H1 (cell line): ENCODE results near the gene JAG1.

ENCODE experiments used
- CBX5 ChIP-seq: fragments of 300-800, 300-1000 bp; sonication (generic); IDR thresholded peaks from 2 replicates; pipeline ENCODE4 v1.7.1; 2016; ENCODE audit warnings: antibody characterized with exemption, low read length, low read depth
- EGR1 ChIP-seq: IDR thresholded peaks from 2 replicates; pipeline ENCODE4 v1.6.1; 2011; ENCODE audit warnings: low read depth, low read length, borderline replicate concordance
- EZH2 ChIP-seq: fragments of 200-600 bp; sonication (generic); IDR thresholded peaks from 2 replicates; pipeline ENCODE4 v1.7.1; 2012; ENCODE audit warnings: low read depth, mild to moderate bottlenecking, moderate library complexity, low read length, inconsistent platforms; ENCODE audit not compliant: severe bottlenecking
- JUN ChIP-seq: IDR thresholded peaks from 2 replicates; pipeline ENCODE4 v1.6.1; 2011; ENCODE audit warnings: low read depth, mild to moderate bottlenecking, improper control_type of control experiment, low read length
- JUND ChIP-seq: IDR thresholded peaks from 2 replicates; pipeline ENCODE4 v1.6.1; 2011; ENCODE audit warnings: mild to moderate bottlenecking, improper control_type of control experiment, low read length
- POLR2A ChIP-seq, 2 experiments: IDR thresholded peaks; 1 replicate in 1 of 2; 2 replicates in 1 of 2; pipeline ENCODE4 v1.6.1; 2011; ENCODE audit warnings: low read depth in 2 of 2, low read length in 2 of 2, mild to moderate bottlenecking in 2 of 2; ENCODE audit errors: control extremely low read depth in 1 of 2
- POLR2AphosphoS5 ChIP-seq: IDR thresholded peaks from 2 replicates; pipeline ENCODE4 v1.6.1; 2011; ENCODE audit warnings: low read depth, low read length
- SAP30 ChIP-seq: fragments of 300-600 bp; sonication (generic); IDR thresholded peaks from 2 replicates; pipeline ENCODE4 v1.7.1; 2012; ENCODE audit warnings: low read length, moderate library complexity, mild to moderate bottlenecking, inconsistent platforms; ENCODE audit not compliant: insufficient read depth, insufficient replicate concordance
- SRF ChIP-seq: IDR thresholded peaks from 2 replicates; pipeline ENCODE4 v1.6.1; 2011; ENCODE audit warnings: mild to moderate bottlenecking, low read depth, low read length, moderate library complexity
- SUZ12 ChIP-seq: fragments of 200-600 bp; sonication (generic); IDR thresholded peaks from 2 replicates; pipeline ENCODE4 v1.6.1; 2012; ENCODE audit warnings: mild to moderate bottlenecking, inconsistent platforms, low read length, moderate library complexity, mixed read lengths
- USF2 ChIP-seq: IDR thresholded peaks from 2 replicates; pipeline ENCODE4 v1.6.1; 2011; ENCODE audit warnings: low read length, improper control_type of control experiment
- ZNF274 ChIP-seq: IDR thresholded peaks from 2 replicates; pipeline ENCODE4 v1.7.0; 2012; ENCODE audit warnings: low read length, borderline replicate concordance; ENCODE audit errors: extremely low read depth
- TF ChIP-seq, protein P1 (sequence below), 3 experiments: IDR thresholded peaks; 1 replicate in 2 of 3; 2 replicates in 1 of 3; pipeline versions ENCODE4 v1.5.1 to v1.6.1; 2011; ENCODE audit warnings: low read length in 3 of 3, mild to moderate bottlenecking in 3 of 3, inconsistent platforms in 2 of 3, low read depth in 1 of 3, moderate library complexity in 1 of 3; ENCODE audit not compliant: insufficient read depth in 1 of 3; ENCODE audit errors: control extremely low read depth in 1 of 3

DNA sequence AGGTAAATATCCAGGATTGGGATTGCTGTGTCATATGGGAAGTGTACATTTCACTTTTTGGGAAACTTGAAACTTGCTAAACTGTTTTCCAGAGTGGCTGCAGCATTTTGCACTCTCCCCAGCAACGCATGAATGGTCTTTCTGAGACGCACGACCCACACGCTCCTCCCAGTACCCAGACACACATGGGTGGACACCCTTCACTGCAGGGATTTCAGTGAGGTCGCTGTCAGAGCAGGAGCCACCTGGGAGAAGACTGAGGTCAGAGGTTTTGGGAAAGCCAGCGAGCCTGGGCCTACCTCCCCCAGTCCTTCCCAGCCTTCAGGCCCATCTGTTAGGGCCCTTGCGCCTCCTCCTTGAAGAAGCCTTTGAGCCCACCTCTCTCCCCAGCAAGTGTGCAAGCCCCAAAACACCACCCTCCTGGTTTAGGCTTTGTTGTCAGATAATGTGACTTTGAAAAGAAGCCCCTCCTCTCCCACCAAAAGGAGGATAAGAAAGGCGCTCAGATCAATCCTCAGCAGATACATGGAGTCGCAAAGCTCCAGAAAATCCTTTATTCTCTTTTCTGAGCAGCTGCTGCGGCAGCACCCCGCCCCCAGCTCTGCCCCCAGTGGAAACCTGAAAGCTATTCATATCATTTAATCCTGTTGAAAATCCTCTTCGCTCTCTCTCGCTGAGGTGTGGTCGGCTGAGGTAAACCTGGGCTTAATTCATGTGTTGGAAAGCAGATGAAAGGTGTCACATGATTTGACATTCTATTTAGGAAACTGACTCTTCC lies 12.7 kb upstream of the JAG1 start:
- no peak for TF ChIP-seq POLR2A (IDR thresholded peaks at IDR 0.05; ENCODE audit: control extremely low read depth in 1 of 2, low read depth in 2 of 2, low read length in 2 of 2)
- TF ChIP-seq POLR2AphosphoS5, result no peak
- TF ChIP-seq, protein P1, sequence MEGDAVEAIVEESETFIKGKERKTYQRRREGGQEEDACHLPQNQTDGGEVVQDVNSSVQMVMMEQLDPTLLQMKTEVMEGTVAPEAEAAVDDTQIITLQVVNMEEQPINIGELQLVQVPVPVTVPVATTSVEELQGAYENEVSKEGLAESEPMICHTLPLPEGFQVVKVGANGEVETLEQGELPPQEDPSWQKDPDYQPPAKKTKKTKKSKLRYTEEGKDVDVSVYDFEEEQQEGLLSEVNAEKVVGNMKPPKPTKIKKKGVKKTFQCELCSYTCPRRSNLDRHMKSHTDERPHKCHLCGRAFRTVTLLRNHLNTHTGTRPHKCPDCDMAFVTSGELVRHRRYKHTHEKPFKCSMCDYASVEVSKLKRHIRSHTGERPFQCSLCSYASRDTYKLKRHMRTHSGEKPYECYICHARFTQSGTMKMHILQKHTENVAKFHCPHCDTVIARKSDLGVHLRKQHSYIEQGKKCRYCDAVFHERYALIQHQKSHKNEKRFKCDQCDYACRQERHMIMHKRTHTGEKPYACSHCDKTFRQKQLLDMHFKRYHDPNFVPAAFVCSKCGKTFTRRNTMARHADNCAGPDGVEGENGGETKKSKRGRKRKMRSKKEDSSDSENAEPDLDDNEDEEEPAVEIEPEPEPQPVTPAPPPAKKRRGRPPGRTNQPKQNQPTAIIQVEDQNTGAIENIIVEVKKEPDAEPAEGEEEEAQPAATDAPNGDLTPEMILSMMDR (IDR thresholded peaks at IDR 0.05; ENCODE audit: control extremely low read depth in 1 of 3, insufficient read depth in 1 of 3, low read depth in 1 of 3, low read length in 3 of 3), result no peak
- no peak for TF ChIP-seq JUND
- no peak for TF ChIP-seq SAP30
- no peak for TF ChIP-seq CBX5
- TF ChIP-seq SRF, result no peak
- no peak for TF ChIP-seq EGR1
- TF ChIP-seq JUN, result no peak
- TF ChIP-seq EZH2, result no peak
- TF ChIP-seq USF2, result no peak
- no peak for TF ChIP-seq ZNF274
- no peak for TF ChIP-seq SUZ12
